ENCODE measurements around the gene ENKUR. TPM values are rescaled to one million over a fixed set of nuclear protein-coding genes. Genes with fewer than 3 reads are reported as not detected.

ENKUR gene
- total RNA-seq, 1 experiment from 2014 or later = 0.66 TPM

DNA sequence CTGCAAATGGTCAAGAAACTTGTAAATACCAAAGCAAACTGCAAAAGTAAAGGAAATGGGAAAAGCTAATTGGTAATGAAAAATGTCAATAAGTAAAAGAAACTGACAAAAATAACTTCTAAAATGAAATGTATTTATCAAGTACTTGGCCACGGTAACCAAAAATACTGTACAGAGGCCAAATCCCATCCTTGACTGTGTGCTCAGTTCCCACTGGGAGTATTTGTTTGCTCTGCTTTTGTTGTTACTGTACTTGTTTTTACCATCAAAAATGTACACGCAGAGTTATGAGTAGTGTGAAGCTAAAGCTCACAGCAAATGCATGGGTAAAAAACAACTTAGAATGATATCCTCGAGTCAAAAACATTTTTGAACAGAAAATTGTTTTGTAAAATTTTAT, 31.1 kb downstream of the ENKUR start:
- TF ChIP-seq, protein P1, sequence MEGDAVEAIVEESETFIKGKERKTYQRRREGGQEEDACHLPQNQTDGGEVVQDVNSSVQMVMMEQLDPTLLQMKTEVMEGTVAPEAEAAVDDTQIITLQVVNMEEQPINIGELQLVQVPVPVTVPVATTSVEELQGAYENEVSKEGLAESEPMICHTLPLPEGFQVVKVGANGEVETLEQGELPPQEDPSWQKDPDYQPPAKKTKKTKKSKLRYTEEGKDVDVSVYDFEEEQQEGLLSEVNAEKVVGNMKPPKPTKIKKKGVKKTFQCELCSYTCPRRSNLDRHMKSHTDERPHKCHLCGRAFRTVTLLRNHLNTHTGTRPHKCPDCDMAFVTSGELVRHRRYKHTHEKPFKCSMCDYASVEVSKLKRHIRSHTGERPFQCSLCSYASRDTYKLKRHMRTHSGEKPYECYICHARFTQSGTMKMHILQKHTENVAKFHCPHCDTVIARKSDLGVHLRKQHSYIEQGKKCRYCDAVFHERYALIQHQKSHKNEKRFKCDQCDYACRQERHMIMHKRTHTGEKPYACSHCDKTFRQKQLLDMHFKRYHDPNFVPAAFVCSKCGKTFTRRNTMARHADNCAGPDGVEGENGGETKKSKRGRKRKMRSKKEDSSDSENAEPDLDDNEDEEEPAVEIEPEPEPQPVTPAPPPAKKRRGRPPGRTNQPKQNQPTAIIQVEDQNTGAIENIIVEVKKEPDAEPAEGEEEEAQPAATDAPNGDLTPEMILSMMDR (IDR thresholded peaks at IDR 0.05; ENCODE audit: unreplicated experiment) = no peak
- no TSS peak for BruUV-seq (replicated peaks)

DNA sequence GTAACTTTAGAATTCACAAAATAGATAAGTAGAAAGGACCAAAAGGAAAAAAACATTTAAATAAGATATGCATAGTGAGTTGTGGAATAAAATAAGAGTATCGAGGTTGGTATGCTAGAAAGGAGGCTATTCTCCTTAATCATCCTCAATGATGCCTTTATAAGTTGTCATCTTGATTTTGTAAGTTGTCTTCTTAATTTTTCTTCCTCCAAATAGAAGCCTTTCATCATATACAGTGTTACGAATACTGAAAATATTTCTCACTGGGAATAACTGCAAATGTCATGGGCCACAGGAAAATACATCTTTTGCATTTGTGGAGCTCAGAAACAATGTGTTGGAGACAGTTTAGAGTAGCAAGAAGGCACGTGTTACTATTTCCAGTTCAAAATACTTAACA, 32.0 kb downstream of the ENKUR start:
- intact Hi-C loops (cut with micrococcal nuclease; ENCODE audit: unreplicated experiment) = no loop called here
- CTCF ChIA-PET = interaction anchor here (0.6 to 0.8 kb wide), 2 partner anchors 31 to 168 kb away, joined by 3 to 6 read pairs; no protein-coding TSS in a partner anchor
- no TSS peak for BruUV-seq (replicated peaks)

More for the DNA sequence above, 31.1 kb downstream of the ENKUR start:
- Mint-ChIP-seq H3K27me3 (ENCODE audit: unreplicated experiment) (no peaks in the 10 kb centered on the region), H3K4me1 (ENCODE audit: low read depth, unreplicated experiment) (no peaks in the 10 kb centered on the region), H3K9me3 (ENCODE audit: low read depth, unreplicated experiment) (no peaks in the 10 kb centered on the region), H3K4me3 (ENCODE audit: low read depth, unreplicated experiment) (no peak overlapping the region), H3K27ac (ENCODE audit: unreplicated experiment) (no peak overlapping the region), H3K36me3 (ENCODE audit: insufficient read depth, unreplicated experiment) (no peaks in the 10 kb centered on the region)
- intact Hi-C loops (cut with micrococcal nuclease; ENCODE audit: unreplicated experiment) = no loop called here
- CTCF ChIA-PET = no interaction called here
- DNase-seq = no peak

DNA sequence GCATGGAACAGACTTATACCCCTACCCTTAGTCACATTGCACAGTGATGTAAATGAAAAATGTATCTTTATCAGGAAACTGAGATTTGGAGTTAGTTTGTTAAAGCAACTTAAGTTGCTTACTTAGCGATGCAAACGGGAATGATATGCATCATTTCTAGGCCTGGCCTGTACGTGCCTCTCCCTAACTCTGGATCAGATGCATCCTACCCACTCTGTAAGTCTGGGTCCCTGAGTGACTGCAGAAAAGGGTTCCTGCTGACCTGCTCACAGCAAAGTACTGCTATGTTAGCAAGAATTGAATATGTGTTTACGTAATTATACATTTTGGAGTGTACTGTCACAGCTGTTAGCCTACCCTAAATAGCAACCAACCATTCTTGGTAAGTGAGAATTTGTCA, 32.8 kb downstream of the ENKUR start:
- H3K9me3 Mint-ChIP-seq (ENCODE audit: low read depth, unreplicated experiment) = no peaks in the 10 kb centered on the region
- no peak overlapping the region for H3K27ac Mint-ChIP-seq (ENCODE audit: unreplicated experiment)
- H3K27me3 Mint-ChIP-seq (ENCODE audit: unreplicated experiment) = no peaks in the 10 kb centered on the region
- no peaks in the 10 kb centered on the region for H3K4me1 Mint-ChIP-seq (ENCODE audit: low read depth, unreplicated experiment)
- no peaks in the 10 kb centered on the region for H3K36me3 Mint-ChIP-seq (ENCODE audit: insufficient read depth, unreplicated experiment)
- TF ChIP-seq, protein P1 (IDR thresholded peaks at IDR 0.05; ENCODE audit: unreplicated experiment) = no peak
- CTCF ChIA-PET = no interaction called here
- BruUV-seq (replicated peaks) = no TSS peak
- intact Hi-C loops (cut with micrococcal nuclease; ENCODE audit: unreplicated experiment) = no loop called here
- no peak overlapping the region for H3K4me3 Mint-ChIP-seq (ENCODE audit: low read depth, unreplicated experiment)
- DNase-seq = no peak

More for the DNA sequence above, 32.0 kb downstream of the ENKUR start:
- Mint-ChIP-seq H3K4me3 (ENCODE audit: low read depth, unreplicated experiment) (no peak overlapping the region), H3K36me3 (ENCODE audit: insufficient read depth, unreplicated experiment) (no peaks in the 10 kb centered on the region), H3K27me3 (ENCODE audit: unreplicated experiment) (no peaks in the 10 kb centered on the region), H3K9me3 (ENCODE audit: low read depth, unreplicated experiment) (no peaks in the 10 kb centered on the region), H3K27ac (ENCODE audit: unreplicated experiment) (no peak overlapping the region), H3K4me1 (ENCODE audit: low read depth, unreplicated experiment) (no peaks in the 10 kb centered on the region)
- DNase-seq = no peak
- TF ChIP-seq, protein P1 (IDR thresholded peaks at IDR 0.05; ENCODE audit: unreplicated experiment) = no peak

DNA sequence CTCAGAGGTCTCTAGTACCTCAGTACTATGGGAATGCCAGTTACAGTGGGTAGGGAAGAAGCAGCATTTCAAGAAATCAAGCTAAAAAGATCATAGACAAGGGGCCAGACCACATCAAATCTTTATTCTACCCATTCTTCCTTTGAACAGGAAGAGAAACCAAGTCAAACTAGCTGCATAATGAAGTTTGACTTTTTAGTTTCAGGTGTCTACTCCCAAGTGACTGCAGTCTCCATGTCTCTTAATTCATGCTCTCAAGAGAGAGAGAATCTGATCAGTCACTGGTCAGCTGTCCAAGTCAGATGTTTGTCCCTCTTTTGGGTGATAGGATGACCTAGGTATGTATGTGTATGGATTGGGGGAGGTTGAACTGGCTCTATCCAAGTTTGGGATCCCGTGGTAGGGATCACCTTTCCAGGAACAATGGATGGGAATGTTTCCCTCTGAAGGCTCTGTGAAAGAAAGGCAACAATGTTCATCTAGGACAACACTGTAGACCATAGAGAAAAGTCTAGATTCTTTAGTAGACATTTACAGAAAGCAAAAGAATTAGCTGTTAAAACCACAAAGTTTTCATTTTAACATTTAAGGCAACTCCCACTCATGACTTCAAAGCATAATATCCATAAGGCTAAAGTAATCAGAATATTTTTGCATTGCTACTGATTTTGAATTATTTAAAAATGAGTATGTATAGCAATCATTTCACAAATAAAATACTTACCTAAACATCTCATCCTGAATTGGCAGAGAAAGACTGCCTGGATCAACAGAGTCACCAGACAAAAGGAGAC, 33.4 kb downstream of the ENKUR start:
- no peak overlapping the region for H3K27ac Mint-ChIP-seq (ENCODE audit: unreplicated experiment)
- CTCF ChIA-PET = no interaction called here
- no peak for DNase-seq
- no peaks in the 10 kb centered on the region for H3K36me3 Mint-ChIP-seq (ENCODE audit: insufficient read depth, unreplicated experiment)
- H3K9me3 Mint-ChIP-seq (ENCODE audit: low read depth, unreplicated experiment) = no peaks in the 10 kb centered on the region
- no peaks in the 10 kb centered on the region for H3K27me3 Mint-ChIP-seq (ENCODE audit: unreplicated experiment)
- H3K4me3 Mint-ChIP-seq (ENCODE audit: low read depth, unreplicated experiment) = no peak overlapping the region
- TF ChIP-seq, protein P1 (IDR thresholded peaks at IDR 0.05; ENCODE audit: unreplicated experiment) = no peak
- no peaks in the 10 kb centered on the region for H3K4me1 Mint-ChIP-seq (ENCODE audit: low read depth, unreplicated experiment)
- no TSS peak for BruUV-seq (replicated peaks)
- intact Hi-C loops (cut with micrococcal nuclease; ENCODE audit: unreplicated experiment) = no loop called here
